SKM-1 (cell line): ENCODE data around the gene ZNF577.

ENCODE experiments used
- DNase-seq: peaks from one replicate; lab custom pipeline; 2025; ENCODE audit not compliant: unreplicated experiment; lab: John Stamatoyannopoulos, UW

Gene ZNF577

GRCh38 chr19:51873097-51873496 lies 14.7 kb downstream of the ZNF577 start:
- no peak for DNase-seq

GRCh38 chr19:51861870-51862622 lies 25.7 kb downstream of the ZNF577 start:
- no peak for DNase-seq

- no peak for DNase-seq
These were observed 50.6 kb downstream of the ZNF577 start for GRCh38 chr19:51837145-51837544.

- peak; percentile 18 for DNase-seq
These were observed 57.5 kb downstream of the ZNF577 start for GRCh38 chr19:51830274-51830673.

- DNase-seq = peak; percentile 22
These were observed 63.3 kb downstream of the ZNF577 start for GRCh38 chr19:51824281-51825005.

- no peak for DNase-seq
These were observed 64.8 kb downstream of the ZNF577 start for GRCh38 chr19:51822946-51823345.

- DNase-seq = peak; percentile 34
These were observed 65.4 kb downstream of the ZNF577 start for GRCh38 chr19:51822325-51822724.

GRCh38 chr19:51821921-51822320 lies 65.8 kb downstream of the ZNF577 start:
- DNase-seq = no peak

GRCh38 chr19:51821456-51821855 lies 66.3 kb downstream of the ZNF577 start:
- no peak for DNase-seq
